Stomach (tissue), 4 donors: ENCODE results near the gene SUSD6.

Experiments used
- CTCF ChIP-seq, 7 experiments: fragments of 450-650 bp in 4 of 7; fragments of 200-600 bp in 3 of 7; sonication (generic) in 3 of 7; IDR thresholded peaks; one replicate each; pipeline ENCODE4 v1.5.1; 2016 to 2019; ENCODE audit warnings: antibody characterized with exemption in 7 of 7, control low read depth in 2 of 7, mild to moderate bottlenecking in 1 of 7
- EP300 ChIP-seq: sonication (generic); formaldehyde crosslinking; IDR thresholded peaks from one replicate; pipeline ENCODE4 v1.6.1; 2017; ENCODE audit warnings: antibody characterized with exemption

GRCh38 chr14:69611172-69612013 is at the start of gene SUSD6:
- TF ChIP-seq EP300 = no peak
- TF ChIP-seq CTCF (IDR thresholded peaks at IDR 0.05) = no peak
